SK-N-MC (cell line): ENCODE measurements around the gene ARL5C.

Experiments
- DNase-seq: peaks from one replicate; pipeline ENCODE4 v3.0.0-alpha.2; 2011; ENCODE audit warnings: low read depth, low spot score
- H3K27ac ChIP-seq: fragments of 200-600 bp; sonication (generic); 2 replicates; pipeline ENCODE4 v1.5.1; 2016; ENCODE audit warnings: mixed run types
- H3K36me3 ChIP-seq: fragments of 200-600 bp; sonication (generic); 2 replicates; pipeline ENCODE4 v1.6.1; 2017; ENCODE audit warnings: antibody characterized with exemption, low read length, mixed read lengths; ENCODE audit not compliant: insufficient read depth
- H3K4me3 ChIP-seq: fragments of 200-600 bp; sonication (generic); 2 replicates; pipeline ENCODE4 v1.5.1; 2016
- H3K9ac ChIP-seq: fragments of 200-600 bp; sonication (generic); 2 replicates; pipeline ENCODE4 v1.8.0; 2017; ENCODE audit warnings: mixed run types, mixed read lengths; ENCODE audit not compliant: insufficient read length
- H3K9me3 ChIP-seq: fragments of 200-600 bp; sonication (generic); 2 replicates; pipeline ENCODE4 v1.6.1; 2017; ENCODE audit warnings: low read depth, mild to moderate bottlenecking, antibody characterized with exemption, low read length, moderate library complexity, mixed read lengths
- EZH2 ChIP-seq: fragments of 200-600 bp; sonication (generic); IDR thresholded peaks from one replicate; pipeline ENCODE4 v1.6.1; 2017; ENCODE audit warnings: antibody characterized with exemption
- FOXP2 ChIP-seq: optimal IDR thresholded peaks from 2 replicates; pipeline ENCODE3; 2011; ENCODE audit warnings: mild to moderate bottlenecking, moderate library complexity; ENCODE audit not compliant: insufficient read depth; ENCODE audit errors: extremely low read length, control extremely low read depth
- POLR2AphosphoS5 ChIP-seq: IDR thresholded peaks from 2 replicates; pipeline ENCODE4 v1.6.1; 2012; ENCODE audit warnings: mild to moderate bottlenecking, low read depth, low read length, borderline replicate concordance

Gene ARL5C, protein sequence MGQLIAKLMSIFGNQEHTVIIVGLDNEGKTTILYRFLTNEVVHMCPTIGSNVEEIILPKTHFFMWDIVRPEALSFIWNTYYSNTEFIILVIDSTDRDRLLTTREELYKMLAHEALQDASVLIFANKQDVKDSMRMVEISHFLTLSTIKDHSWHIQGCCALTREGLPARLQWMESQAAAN

DNA sequence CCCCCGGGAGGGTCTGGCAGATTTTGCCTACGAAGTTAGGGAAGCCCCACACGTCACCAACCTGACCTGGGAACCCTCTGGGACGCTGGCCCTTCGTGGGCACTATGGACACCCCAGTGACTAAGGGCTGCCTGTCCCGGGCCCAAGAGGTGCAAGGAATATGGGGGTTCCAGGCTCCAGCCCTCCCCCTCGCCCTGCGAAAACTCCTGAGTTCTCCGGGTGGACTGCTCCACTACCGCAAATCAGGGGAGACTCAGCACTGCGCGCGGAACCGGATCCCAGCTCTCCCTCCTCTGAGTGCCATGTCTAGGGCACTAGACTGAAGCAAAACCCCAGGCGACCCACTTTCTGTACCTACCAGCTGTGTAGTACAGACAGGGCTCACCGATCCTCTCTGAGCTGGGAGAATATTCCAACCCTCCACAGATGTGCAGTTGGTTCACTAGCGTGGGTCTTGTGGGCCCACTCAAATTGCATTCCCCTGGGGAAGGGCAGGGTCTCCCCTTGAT lies at the start of gene ARL5C:
TSS of gene ARL5C (minus strand) at position 321 of the 509 bp plus-strand sequence. CDS start 401 bp downstream, outside the sequence.
- DNase-seq: no peak
- Histone ChIP-seq H3K4me3 (peak within 1 kb of the TSS; percentile 40), H3K27ac (no peak within 1 kb of the TSS), H3K9ac (no peak within 1 kb of the TSS), H3K9me3 (no peaks in the 10 kb centered on the region), H3K36me3 (no peaks in the 10 kb centered on the region)
- TF ChIP-seq POLR2AphosphoS5: no peak
- TF ChIP-seq FOXP2: no peak
- TF ChIP-seq EZH2: no peak

DNA sequence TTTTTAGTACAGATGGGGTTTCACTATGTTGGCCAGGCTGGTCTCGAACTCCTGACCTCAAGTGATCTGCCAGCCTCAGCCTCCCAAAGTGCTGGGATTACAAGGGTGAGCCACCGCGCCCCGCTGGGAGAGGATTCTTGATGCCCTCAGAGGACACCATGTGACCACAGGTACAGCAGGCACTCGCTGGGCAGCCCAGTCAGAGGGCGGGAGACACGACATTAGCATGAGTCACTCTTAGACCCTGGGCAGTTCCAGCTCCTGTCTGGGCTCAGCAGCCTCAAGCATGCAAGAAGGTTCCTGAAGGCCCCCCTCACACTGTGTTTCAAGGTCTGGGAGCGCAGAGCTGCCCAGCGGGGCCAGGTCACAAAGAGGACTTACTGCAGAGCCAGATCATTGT lies 47.9 kb upstream of the ARL5C start:
- no peak overlapping the region for H3K27ac ChIP-seq
- no peak overlapping the region for H3K9ac ChIP-seq
- H3K9me3 ChIP-seq: no peaks in the 10 kb centered on the region
- DNase-seq: no peak
- H3K4me3 ChIP-seq: no peak overlapping the region
- TF ChIP-seq EZH2 (no peak), FOXP2 (no peak), POLR2AphosphoS5 (no peak)
- no peaks in the 10 kb centered on the region for H3K36me3 ChIP-seq

DNA sequence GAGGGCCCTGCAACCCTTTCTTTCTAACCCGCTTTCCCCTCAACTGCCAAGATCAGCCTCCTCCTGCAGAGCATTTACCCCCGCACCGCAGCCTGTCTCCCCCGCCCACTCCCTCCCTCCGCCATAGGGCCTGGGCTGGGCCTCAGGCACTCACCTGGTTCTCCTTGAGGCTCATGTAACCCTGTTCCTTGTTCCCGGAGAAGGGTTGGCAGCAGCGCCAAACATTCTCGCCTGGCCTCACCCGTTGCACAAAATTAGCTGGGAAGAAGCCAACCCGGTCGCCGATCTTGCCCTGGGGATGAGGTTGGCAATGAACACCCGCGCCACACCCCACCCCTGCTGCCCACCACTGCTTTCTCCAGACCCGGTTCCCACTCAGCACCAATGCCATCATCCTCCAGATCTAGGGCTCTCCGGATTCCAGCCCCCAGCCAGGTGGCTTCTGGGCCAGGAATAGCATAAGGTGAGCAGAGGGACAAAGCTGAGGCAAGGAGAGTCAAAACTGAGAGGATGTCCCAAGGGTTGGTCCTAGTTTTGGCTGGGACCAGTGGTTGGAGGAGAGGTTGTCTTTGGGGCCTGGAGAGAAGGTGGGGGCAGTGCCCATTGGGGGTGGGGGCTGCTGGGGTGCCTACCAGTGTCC lies 47.0 kb upstream of the ARL5C start:
- Histone ChIP-seq H3K27ac (no peak overlapping the region), H3K9me3 (no peaks in the 10 kb centered on the region), H3K9ac (no peak overlapping the region), H3K36me3 (no peaks in the 10 kb centered on the region), H3K4me3 (no peak overlapping the region)
- TF ChIP-seq FOXP2: no peak
- TF ChIP-seq POLR2AphosphoS5: no peak
- no peak for TF ChIP-seq EZH2
- DNase-seq: no peak

DNA sequence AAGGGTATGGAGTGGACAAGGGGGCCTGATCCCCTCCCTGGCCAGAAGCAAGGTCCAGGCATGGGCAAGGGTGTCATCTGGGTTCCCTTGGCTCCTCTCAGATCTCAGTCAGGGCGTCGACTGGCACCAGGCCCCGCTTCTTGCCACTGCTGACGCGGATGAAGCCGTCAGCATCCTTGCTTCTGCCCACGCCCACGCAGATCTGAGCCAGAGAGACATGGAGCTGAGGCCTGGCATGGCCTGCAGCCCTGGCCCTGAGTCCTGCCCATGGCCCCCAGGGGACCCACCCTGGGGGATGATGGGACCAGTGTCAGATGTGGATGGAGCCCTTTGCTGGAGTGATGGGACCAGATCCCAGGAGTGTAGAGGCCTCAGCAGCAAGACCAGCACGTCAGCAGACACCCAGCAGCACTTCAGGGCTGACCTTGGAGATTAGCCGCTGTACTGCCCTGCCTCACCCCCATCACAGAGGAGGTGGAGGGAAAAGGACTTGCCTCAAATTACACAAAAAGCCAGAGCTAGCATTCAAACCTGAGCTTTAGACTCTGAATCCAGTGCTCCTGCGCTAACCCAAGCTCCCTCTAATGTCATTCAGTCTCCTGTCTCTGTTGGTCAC lies 46.3 kb upstream of the ARL5C start:
- no peak overlapping the region for H3K4me3 ChIP-seq
- no peak for DNase-seq
- H3K9ac ChIP-seq: no peak overlapping the region
- H3K36me3 ChIP-seq: no peaks in the 10 kb centered on the region
- H3K9me3 ChIP-seq: no peaks in the 10 kb centered on the region
- TF ChIP-seq POLR2AphosphoS5 (no peak), FOXP2 (no peak), EZH2 (no peak)
- H3K27ac ChIP-seq: no peak overlapping the region

DNA sequence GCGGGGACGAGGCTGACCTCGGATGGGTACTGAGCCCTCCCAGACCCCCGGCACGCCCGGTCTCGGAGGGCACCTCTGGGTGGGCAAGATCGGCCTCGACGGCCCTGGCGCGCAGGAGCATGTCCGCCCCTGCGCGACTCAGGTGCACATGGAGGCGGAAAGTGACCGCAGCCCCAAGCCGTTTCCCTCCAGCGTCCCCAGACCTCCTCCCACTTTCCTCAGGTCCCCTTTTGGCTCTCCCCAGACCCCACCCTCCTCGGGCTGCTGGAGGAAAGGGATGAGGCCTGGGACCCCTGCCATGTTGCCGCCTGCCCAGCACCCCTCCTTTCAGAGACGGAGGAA lies 44.1 kb upstream of the ARL5C start:
- TF ChIP-seq POLR2AphosphoS5: no peak
- TF ChIP-seq FOXP2: no peak
- TF ChIP-seq EZH2: no peak
- Histone ChIP-seq H3K9me3 (no peaks in the 10 kb centered on the region), H3K9ac (no peak overlapping the region), H3K4me3 (peak overlapping the region; percentile 71), H3K36me3 (peaks cover 1% of the 10 kb centered on the region; the same call in 1 of the 2 replicates), H3K27ac (peak overlapping the region; percentile 25; the same call in 1 of the 2 replicates)
- DNase-seq: no peak

DNA sequence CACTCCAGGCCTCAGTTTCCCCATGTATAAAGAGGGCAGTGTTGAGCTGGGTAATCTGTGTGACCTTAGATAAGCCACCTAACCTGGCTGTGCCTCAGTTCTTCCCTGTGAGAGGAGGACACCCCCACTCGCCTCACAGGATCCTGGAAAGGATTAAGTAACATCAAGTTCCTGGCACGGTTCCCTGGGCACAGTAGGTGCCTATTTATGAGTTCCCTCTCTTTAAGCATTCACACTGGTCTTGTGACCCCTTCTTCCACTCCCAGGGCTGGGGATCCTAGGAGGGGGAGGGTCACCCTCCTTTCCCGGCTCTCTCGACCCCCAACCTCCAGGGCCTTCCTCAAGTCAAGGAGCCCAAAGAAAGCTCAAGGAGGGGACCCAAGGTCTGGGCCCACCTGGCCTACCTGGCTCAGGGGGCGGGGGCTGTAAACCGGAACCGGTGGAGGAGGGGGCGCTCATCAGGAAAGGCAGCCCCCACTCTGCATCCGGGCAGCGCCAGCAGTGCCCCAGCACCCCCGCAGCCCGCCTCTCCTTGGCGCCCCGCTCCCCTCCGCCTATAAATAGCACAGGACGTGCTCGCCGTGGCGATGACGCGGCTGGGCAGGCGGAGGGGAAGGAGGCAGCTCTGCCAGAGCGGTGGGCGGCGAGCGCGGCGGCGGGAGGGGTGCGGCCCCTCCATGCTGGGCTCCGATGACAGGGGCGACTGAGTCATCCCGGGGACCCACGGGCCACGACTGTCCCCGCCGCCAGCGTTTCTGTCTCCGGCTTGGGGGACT lies 43.5 kb upstream of the ARL5C start:
- TF ChIP-seq POLR2AphosphoS5 (peak; percentile 37; the same call in 1 of the 2 replicates), FOXP2 (no peak)
- no peaks in the 10 kb centered on the region for H3K9me3 ChIP-seq
- peak overlapping the region; percentile 71 for H3K4me3 ChIP-seq
- peaks cover 7% of the 10 kb centered on the region; the same call in 1 of the 2 replicates for H3K36me3 ChIP-seq
- H3K9ac ChIP-seq: peak overlapping the region; percentile 33
- peak overlapping the region; percentile 62 for H3K27ac ChIP-seq
- DNase-seq: peak; percentile 63

DNA sequence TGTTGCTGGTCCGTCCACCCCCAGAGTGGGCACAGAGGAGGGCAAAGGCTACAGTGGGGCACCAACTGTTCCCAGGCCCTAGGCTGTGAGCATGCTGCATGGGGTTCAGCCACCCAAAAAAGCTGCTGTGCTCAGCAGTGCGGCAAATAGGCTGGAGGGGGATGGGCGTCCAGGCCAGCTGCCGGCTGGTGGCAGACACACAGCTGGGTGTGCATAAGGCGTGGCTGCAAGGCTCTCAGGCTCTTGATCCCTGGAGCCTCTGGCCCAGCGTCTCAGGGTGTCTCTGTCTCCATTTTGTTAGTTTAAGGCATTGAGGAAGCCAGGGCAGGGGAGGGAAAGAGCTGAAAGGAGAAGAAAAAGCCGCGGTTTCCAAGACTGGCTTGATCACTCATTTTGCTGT lies 42.9 kb upstream of the ARL5C start:
- Histone ChIP-seq H3K27ac (peak overlapping the region; percentile 62), H3K36me3 (peaks cover 13% of the 10 kb centered on the region), H3K9me3 (no peaks in the 10 kb centered on the region), H3K4me3 (peak overlapping the region; percentile 71), H3K9ac (no peak overlapping the region)
- no peak for DNase-seq
- no peak for TF ChIP-seq EZH2
- peak; percentile 51 for TF ChIP-seq FOXP2

DNA sequence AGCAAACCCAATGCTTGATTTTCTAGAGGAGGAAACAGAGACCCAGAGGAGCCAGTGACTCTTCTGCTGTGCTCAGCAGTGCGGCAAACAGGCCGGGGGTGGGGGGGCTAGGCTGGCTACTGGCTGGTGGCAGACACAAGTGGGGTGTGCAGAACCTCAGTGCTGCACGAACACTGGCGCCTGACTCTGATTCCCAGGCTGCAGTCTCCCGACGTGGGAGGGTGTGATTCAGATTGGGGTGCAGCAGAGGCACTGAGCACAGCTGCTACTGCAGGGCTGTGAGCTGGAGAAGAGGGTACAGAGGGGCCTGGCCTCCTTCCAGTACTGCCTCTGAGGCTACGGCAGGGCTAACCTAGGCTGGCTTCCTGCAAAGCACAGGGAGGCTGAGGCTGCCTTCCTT lies 42.2 kb upstream of the ARL5C start:
- no peak for DNase-seq
- Histone ChIP-seq H3K36me3 (peaks cover 21% of the 10 kb centered on the region), H3K9ac (no peak overlapping the region), H3K27ac (peak overlapping the region; percentile 70), H3K4me3 (peak overlapping the region; percentile 71; the same call in 1 of the 2 replicates), H3K9me3 (no peaks in the 10 kb centered on the region)
- TF ChIP-seq FOXP2: no peak
- no peak for TF ChIP-seq EZH2
- no peak for TF ChIP-seq POLR2AphosphoS5
